Nephron (organoid): ENCODE measurements around the gene FLNA.
"Not testable (repeated sequence)": the region's sequence is repeated elsewhere in the genome, so short reads cannot be mapped to it uniquely, and the experiment has no call there.

Experiments
- H3K27ac Mint-ChIP-seq, 3 experiments: 2 replicates each; pipeline ENCODE4 v1.8.0; 2020; ENCODE audit warnings: mixed read lengths in 3 of 3, mild to moderate bottlenecking in 2 of 3, moderate library complexity in 1 of 3
- H3K27me3 Mint-ChIP-seq: 2 replicates; pipeline ENCODE4 v1.8.0; 2021; ENCODE audit warnings: low read depth, mild to moderate bottlenecking, moderate library complexity, mixed read lengths
- H3K36me3 Mint-ChIP-seq: 2 replicates; pipeline ENCODE4 v1.8.0; 2020; ENCODE audit warnings: low read depth, mixed read lengths
- H3K4me1 Mint-ChIP-seq: 2 replicates; pipeline ENCODE4 v1.8.0; 2020; ENCODE audit warnings: mixed read lengths
- H3K4me3 Mint-ChIP-seq, 3 experiments: 2 replicates each; pipeline ENCODE4 v1.8.0; 2020; ENCODE audit warnings: mild to moderate bottlenecking in 3 of 3, mixed read lengths in 3 of 3, moderate library complexity in 2 of 3
- H3K9me3 Mint-ChIP-seq: 2 replicates; pipeline ENCODE4 v1.8.0; 2020; ENCODE audit warnings: mixed read lengths
- TF ChIP-seq, protein P1 (sequence below), 3 experiments: fragments of 200-600 bp; sonication (generic); IDR thresholded peaks; one replicate each; pipeline ENCODE4 v1.5.0; 2021; ENCODE audit warnings: antibody characterized with exemption in 3 of 3; ENCODE audit not compliant: unreplicated experiment in 3 of 3

FLNA gene

DNA sequence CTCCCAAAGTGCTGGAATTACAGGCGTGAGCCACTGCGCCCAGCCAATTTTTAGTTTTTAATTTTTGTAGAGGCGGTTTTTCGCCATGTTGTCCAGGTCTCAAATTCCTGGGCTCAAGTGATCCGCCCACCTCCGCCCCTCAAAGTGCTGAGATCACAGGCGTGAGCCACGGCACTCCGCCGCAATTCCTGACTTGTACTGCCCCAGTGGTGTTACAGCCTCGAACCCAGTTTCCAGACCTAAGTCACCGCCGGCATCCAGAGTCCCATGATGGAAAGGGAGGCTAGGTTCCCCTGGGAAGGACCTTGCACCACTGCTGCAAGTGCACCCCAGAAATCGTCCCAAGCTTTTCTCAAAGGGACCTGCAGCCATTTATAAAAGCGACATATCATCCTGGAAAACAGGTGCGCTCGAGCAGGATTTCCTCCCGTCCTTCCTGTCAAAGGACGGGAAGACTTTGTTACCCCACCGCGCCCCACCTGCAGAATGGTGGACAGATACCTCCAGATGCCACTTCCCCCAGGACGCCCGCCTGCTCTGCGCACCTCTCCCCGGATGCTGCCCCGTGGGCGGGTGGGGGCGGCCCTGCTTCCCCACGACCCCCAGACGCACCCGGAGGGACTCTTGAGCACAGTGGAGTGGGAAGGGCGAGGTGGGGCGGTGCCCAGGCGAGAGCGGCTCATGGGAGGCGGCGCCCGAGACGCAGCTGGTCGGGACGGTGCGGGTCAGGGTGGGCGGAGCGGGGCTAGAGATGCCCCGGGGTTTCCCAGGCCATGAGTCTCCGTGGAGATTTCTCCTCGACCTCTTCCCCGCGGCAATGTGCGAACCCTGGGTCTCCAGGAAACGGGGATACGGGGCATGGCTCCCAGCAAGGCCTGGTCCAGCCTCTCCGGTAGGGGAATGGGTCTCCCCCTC, 22.8 kb upstream of the FLNA start:
- H3K27ac Mint-ChIP-seq, result peak overlapping the region; percentile 99 to 100 (median 100)
- H3K4me1 Mint-ChIP-seq, result peaks cover 11% of the 10 kb centered on the region
- TF ChIP-seq, protein P1, sequence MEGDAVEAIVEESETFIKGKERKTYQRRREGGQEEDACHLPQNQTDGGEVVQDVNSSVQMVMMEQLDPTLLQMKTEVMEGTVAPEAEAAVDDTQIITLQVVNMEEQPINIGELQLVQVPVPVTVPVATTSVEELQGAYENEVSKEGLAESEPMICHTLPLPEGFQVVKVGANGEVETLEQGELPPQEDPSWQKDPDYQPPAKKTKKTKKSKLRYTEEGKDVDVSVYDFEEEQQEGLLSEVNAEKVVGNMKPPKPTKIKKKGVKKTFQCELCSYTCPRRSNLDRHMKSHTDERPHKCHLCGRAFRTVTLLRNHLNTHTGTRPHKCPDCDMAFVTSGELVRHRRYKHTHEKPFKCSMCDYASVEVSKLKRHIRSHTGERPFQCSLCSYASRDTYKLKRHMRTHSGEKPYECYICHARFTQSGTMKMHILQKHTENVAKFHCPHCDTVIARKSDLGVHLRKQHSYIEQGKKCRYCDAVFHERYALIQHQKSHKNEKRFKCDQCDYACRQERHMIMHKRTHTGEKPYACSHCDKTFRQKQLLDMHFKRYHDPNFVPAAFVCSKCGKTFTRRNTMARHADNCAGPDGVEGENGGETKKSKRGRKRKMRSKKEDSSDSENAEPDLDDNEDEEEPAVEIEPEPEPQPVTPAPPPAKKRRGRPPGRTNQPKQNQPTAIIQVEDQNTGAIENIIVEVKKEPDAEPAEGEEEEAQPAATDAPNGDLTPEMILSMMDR (IDR thresholded peaks at IDR 0.05; ENCODE audit: unreplicated experiment in 3 of 3), result no peak
- peaks cover 27% of the 10 kb centered on the region for H3K36me3 Mint-ChIP-seq
- H3K27me3 Mint-ChIP-seq, result peaks cover 5% of the 10 kb centered on the region
- peak overlapping the region; percentile 98 to 99 (median 99) for H3K4me3 Mint-ChIP-seq
- peaks cover 6% of the 10 kb centered on the region for H3K9me3 Mint-ChIP-seq

DNA sequence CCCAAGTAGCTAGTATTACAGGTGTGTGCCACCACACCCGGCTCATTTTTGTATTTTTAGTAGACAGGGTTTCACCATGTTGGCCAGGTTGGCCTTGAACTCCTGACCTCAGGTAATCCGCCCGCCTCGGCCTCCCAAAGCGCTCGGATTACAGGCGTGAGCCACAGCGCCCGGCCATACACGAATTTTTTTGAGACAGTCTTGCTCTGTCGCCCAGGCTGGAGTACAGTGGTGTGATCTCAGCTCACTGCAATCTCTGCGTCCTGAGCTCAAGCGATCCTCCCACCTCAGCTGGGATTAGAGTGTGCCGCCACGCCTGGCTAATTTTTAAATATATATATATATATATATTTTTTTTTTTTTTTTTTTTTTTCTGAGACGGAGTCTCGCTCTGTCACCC, 21.9 kb upstream of the FLNA start:
- H3K4me3 Mint-ChIP-seq, result peak overlapping the region in 2 of 3 experiments; percentile 98 to 99
- H3K9me3 Mint-ChIP-seq, H3K27me3 Mint-ChIP-seq: not testable (repeated sequence)
- peaks cover 27% of the 10 kb centered on the region for H3K36me3 Mint-ChIP-seq
- H3K27ac Mint-ChIP-seq, result peak overlapping the region in 2 of 3 experiments; percentile 100
- peaks cover 11% of the 10 kb centered on the region for H3K4me1 Mint-ChIP-seq

DNA sequence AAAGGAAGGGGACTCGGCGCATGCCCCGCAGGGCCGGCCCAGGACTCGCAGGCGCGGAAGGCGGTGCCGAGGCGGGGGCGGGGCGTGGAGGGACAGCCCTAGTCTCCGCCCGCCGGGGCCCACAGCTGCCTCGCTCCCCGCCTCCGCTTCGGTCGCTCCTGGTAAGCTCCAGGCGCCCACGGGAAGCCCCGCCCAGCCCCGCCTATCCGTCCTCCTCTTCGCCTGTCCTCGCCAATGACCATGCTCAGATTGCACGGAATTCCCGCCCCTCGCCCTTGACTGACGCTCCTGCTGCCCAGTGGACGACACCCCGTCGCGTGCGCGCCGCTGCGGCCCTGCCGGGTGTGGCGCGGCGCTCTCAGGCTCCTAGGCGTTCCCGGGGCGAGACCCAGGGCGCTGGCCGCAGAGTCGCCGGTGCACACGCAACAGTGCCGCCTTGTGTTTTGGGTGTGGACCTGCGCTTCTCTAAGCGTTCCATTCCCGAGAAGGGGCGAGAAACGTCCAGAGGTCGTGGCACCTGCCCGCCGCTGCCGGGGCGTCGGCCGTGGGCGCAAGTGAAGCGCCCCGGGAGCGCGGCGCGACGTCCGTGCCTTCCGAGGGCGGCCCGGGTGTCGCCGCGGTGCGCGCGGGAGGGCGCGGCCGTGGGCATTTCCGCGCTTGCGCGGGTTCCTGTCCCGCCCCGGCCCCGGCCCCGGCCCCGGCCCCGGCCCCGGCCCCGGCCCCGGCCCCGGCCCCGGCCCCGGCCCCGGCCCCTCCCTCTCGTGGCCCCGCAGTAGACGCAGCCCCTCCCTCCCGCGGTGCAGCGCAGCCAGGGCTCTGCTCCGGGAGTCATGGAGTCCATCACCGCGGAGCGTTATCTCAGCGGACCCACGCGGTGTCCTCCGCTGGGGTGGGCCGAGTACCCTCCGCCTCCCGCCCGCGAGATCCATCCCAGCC, 15.6 kb upstream of the FLNA start:
- H3K4me1 Mint-ChIP-seq, H3K36me3 Mint-ChIP-seq, H3K4me3 Mint-ChIP-seq, H3K27me3 Mint-ChIP-seq, H3K27ac Mint-ChIP-seq, H3K9me3 Mint-ChIP-seq: not testable (repeated sequence)

DNA sequence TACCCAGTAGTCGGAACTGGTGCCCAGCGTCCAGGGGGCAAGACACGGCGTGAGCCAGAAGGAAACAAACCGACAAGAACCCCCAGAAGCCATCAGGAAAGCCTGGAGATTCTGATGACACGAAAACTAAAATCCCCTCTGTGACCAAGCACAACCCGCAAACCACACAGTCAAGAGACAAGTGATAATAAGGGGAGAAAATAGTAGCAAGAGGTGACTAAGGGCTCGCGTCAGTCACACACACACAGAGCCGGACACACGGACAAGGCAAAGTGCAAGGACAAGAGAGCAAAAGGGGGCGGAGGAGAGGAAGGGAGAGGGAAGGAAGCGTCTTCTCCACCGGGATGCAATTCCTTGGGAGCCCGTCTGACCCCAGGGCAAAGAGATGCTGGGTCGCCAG, 14.2 kb upstream of the FLNA start:
- not testable (repeated sequence) for H3K27ac Mint-ChIP-seq, H3K4me3 Mint-ChIP-seq, H3K9me3 Mint-ChIP-seq, H3K27me3 Mint-ChIP-seq, H3K4me1 Mint-ChIP-seq, H3K36me3 Mint-ChIP-seq

DNA sequence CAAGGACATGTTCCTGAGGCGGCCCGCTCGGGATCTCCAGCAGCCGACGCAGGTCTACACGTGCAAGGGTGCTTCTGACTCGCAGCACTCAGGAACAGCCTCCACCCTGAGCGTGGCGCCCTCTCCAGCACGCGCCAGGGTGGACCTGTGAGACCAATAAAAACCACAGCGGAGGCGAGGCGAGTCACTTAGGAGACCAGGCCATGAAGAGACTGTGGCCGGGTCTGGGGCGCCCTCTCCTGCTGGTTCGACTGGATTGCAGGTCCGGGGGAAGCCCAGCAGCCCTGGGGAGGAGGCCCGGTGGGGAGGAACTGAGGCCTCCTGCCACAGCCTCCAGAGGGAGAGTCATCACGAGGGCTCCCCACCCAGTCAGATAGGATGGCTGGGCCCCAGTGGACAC, 13.7 kb upstream of the FLNA start:
- not testable (repeated sequence) for H3K27me3 Mint-ChIP-seq, H3K27ac Mint-ChIP-seq, H3K4me3 Mint-ChIP-seq, H3K36me3 Mint-ChIP-seq, H3K4me1 Mint-ChIP-seq, H3K9me3 Mint-ChIP-seq

DNA sequence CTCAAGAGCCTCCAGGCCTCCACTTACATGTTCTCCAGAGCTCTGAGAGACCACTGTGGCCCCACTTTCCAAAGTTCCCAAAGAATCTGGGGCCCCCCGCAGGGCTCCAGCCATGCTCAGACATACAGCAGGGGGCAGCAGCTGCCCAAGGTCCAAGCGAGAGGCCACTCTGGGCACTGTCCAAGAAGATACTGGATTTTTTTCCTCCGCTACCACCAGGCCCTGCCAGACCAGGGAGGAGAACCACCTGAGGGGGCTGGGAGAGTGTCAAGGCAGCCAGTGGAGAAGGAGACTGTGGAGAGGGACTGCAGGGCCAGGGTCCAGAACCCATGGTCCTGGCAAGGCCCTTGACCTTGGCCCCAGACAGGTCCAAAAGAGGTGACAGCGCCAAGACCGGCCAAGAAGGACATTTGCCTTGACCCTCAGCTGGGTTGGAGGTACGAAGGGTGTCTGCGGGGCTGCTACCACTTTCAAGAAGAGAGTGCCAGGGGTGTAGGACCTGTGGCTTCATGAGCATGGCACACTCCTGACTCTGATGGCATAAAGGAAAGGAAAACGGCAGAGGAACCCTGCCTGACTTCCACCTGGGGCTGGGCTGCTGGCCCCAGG, 10.0 kb upstream of the FLNA start:
- Mint-ChIP-seq H3K27me3 (no peaks in the 10 kb centered on the region), H3K4me1 (peaks cover 8% of the 10 kb centered on the region), H3K36me3 (peaks cover 5% of the 10 kb centered on the region), H3K9me3 (peaks cover 7% of the 10 kb centered on the region), H3K4me3 (peak overlapping the region in 2 of 3 experiments; percentile 11 to 36), H3K27ac (peak overlapping the region in 2 of 3 experiments; percentile 40 to 43)
- TF ChIP-seq, protein P1 (IDR thresholded peaks at IDR 0.05; ENCODE audit: unreplicated experiment in 3 of 3), result peak in 2 of 3 experiments; percentile 14 to 31

DNA sequence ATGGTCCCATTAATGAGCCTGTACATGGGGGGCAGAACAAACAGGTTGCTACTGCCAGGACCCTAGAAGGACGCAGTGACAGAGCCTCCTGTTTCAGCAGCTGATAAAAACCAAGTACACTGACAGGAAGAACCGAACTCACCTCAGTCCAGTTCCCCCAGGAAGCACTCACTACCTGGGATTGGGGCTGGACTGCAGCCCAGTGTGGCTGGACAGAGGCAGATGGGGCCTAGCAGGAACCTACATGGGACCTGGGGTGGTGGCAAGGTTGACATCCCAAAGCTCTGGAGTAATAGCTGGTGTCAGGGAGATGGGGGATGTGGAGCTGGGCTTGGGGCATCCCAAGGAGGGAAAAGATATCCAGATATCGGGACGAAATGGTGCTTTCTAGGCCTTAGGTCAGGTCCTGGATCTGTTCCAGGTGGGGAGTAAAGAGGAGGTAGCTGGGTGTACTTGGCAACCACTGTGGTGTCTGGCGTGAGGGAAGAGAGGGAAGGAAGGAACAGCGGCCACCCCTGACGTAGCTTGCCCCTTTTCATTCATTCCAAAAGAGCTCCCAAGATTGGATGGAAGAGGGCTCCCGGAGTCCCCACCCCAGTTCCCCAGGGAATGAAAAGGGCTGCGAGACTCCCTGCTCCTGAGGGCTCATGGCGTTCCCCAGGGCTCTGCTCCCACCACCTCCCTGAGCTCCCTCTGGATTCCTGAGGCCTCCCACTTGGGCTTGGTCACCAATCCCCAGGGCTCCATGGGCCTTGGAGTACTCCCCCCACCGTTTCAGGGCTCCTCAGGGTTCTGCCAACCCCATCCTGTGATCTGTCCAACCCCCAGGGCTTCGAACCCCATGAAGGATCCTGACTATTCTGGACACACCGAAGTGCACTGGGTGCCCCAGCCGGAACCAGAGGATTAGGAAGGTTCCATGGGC, 9.2 kb upstream of the FLNA start:
- H3K27me3 Mint-ChIP-seq, result no peaks in the 10 kb centered on the region
- H3K4me3 Mint-ChIP-seq, result peak overlapping the region in 1 of 3 experiments; percentile 43
- peaks cover 8% of the 10 kb centered on the region for H3K4me1 Mint-ChIP-seq

More for the DNA sequence above, 9.2 kb upstream of the FLNA start:
- peaks cover 5% of the 10 kb centered on the region for H3K36me3 Mint-ChIP-seq
- H3K27ac Mint-ChIP-seq, result peak overlapping the region in 1 of 3 experiments; percentile 40
- TF ChIP-seq, protein P1 (IDR thresholded peaks at IDR 0.05; ENCODE audit: unreplicated experiment in 3 of 3), result no peak
- peaks cover 7% of the 10 kb centered on the region for H3K9me3 Mint-ChIP-seq
